Bronchus fibroblast of lung (primary cell): ENCODE results near the gene MSANTD2. TPM values are rescaled to one million over a fixed set of nuclear protein-coding genes. Genes with fewer than 3 reads are reported as not detected.

Experiments
- total RNA-seq: library from RNA; depleted of rRNA; stranded (reverse); fragments of >200 nt; gene quantifications from 2 replicates; pipeline ENCODE4 v1.2.3, GENCODE V29; 2015

Gene MSANTD2
- total RNA-seq: 6.5 and 7.1 TPM in 2 replicates

GRCh38 chr11:124800226-124800929, at the start of gene MSANTD2:
MSANTD2 (minus strand) TSS chr11:124800406; CDS start chr11:124800380, 26 bp downstream.

GRCh38 chr11:124762105-124762623, 38.0 kb downstream of the MSANTD2 start, which contains the start of gene ESAM:
ESAM (minus strand) TSS chr11:124762290; CDS start chr11:124762154, 136 bp downstream.

DNA sequence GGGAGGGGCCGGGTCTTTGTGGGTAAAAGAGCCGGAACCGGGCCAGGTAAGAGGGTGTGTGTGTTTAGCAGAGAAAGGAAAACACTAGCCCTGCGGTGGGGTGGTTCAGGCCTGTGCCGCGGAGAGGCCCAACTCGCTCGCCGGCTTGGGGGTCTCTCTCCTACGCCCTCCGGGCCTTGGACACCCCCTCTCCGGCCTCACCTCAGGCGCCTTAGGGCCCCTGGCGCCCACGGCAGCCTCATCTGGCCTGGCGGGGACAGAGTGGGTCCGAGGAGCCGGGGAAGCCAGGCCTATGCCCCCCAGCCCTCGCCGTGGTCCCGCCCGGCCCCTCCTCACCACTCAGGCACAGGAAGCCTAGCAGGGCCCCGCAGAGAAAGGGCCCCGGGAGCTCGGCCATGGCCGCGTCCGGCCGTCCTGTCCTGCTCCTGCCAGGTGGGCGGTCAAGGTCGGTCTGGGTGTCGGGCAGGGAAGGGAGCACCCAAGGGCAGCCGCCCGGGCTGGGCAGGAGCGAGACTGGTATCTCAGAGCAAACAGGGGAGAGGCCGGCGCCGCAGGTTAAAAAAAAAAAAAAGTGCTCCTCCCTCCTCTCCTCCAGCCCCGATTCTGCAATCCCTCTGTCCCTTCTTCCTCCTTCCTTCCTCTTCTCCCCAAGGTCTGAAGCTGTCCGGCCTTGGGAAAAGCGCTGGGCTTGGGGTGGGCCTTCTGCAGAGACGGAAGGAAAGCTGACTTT, 48.3 kb downstream of the MSANTD2 start, which contains the start of gene VSIG2:
Gene VSIG2, minus strand, starts transcription at position 515 of the 730 bp plus-strand sequence. Its CDS starts 118 bp downstream, at position 397.

DNA sequence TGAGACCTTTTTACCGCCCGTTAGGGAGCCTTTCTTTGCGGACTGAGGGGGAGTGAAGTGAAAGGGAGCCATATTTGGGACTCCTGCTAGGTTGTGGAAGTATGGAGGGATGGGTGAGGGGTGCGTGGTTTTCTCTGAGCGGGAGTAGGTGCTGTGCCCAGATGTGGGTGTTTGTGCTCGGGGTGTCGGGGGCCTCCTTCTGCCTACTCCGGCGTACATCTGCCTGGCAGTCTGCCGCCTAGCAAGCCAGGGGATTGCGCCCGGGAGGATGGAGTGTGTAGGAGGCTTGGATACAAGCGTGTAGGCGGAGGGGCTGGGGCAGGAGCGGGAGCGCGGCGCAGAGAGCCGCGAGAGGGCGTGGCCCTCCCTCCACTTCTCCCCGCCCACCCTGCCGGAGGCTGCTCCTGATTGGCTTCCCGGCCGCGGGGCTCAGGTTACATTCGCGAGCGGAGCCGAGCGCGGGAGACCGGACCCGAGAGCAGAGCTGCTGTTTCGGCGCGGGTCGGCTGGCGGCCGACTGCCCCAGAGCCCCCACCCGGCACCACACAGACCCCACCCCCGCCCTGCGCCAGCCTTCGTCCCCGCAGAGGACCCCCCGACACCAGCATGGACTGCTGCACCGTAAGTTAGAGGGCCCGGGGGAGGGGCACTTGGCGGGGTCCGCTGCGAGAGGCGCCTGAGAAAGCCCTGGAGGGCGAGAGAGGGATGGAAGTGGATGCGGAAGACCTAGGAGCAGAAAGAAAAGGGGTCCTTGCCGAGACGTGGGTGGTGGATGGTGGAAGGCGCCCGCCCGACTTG, 60.5 kb downstream of the MSANTD2 start, which contains the start of gene NRGN:
Gene NRGN, plus strand, starts transcription at position 464 of the 798 bp plus-strand sequence. Its CDS starts 143 bp downstream, at position 607.

Other genes with a start within 250 kb of the MSANTD2 start
- not detected in 2 replicates for gene OR8A1, start 230.4 kb downstream of the MSANTD2 start, total RNA-seq
- gene PANX3, start 189.0 kb downstream of the MSANTD2 start, total RNA-seq: not detected in 2 replicates
- gene TBRG1, start 177.5 kb downstream of the MSANTD2 start, total RNA-seq: 18.5 and 20.5 TPM in 2 replicates
- 9.4 and 10.9 TPM in 2 replicates for gene SIAE, start 126.7 kb downstream of the MSANTD2 start, total RNA-seq
- 25.2 and 33.1 TPM in 2 replicates for gene SPA17, start 126.5 kb downstream of the MSANTD2 start, total RNA-seq
- 6.6 and 7.1 TPM in 2 replicates for gene NRGN, start 60.5 kb downstream of the MSANTD2 start, total RNA-seq
- gene VSIG2, start 48.2 kb downstream of the MSANTD2 start, total RNA-seq: 0.17 and 0.74 TPM in 2 replicates
- gene ESAM, start 38.1 kb downstream of the MSANTD2 start, total RNA-seq: under 0.01 and 0.17 TPM in 2 replicates
- 31.7 and 37.8 TPM in 2 replicates for gene ROBO3, start 65.0 kb upstream of the MSANTD2 start, total RNA-seq
- 2.2 and 2.7 TPM in 2 replicates for gene ROBO4, start 97.5 kb upstream of the MSANTD2 start, total RNA-seq
- not detected in 2 replicates for gene HEPN1, start 118.8 kb upstream of the MSANTD2 start, total RNA-seq
- under 0.01 TPM in 1 of 2 replicates, not detected in the other for gene HEPACAM, start 135.6 kb upstream of the MSANTD2 start, total RNA-seq
- gene CCDC15, start 153.8 kb upstream of the MSANTD2 start, total RNA-seq: 3.4 and 4.0 TPM in 2 replicates